RCC 7860 (cell line): ENCODE measurements around the gene CTNND2.
"Not testable (repeated sequence)": the region's sequence is repeated elsewhere in the genome, so short reads cannot be mapped to it uniquely, and the experiment has no call there.

Source experiments
- DNase-seq: peaks from one replicate; pipeline ENCODE4 v3.0.0-alpha.2; 2015; ENCODE audit warnings: low spot score
- FAIRE-seq: peaks from 2 replicates; lab custom pipeline; 2012; peaks lifted over from hg19 to GRCh38; lab: Jason Lieb, UNC

The CTNND2 gene

DNA sequence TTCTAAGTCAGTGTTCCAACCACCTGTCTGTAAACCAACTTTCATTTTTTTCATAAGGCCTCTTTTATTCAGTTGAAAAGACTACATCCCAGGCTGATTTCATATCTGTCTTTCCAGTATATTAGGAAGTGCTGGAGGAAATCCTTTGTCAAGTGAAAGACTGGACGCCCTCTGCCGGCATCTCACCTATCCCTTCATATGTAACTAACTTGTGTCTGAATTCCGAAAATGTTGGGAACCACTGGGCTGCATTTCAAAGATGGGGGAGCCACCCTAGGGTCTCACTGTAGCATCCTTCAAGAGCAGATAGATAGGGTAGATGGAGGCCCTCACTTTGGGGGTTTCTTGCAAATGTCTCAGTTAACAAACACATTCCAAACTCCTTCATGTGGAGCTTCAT, 569.8 kb downstream of the CTNND2 start:
- no peak for FAIRE-seq
- no peak for DNase-seq

DNA sequence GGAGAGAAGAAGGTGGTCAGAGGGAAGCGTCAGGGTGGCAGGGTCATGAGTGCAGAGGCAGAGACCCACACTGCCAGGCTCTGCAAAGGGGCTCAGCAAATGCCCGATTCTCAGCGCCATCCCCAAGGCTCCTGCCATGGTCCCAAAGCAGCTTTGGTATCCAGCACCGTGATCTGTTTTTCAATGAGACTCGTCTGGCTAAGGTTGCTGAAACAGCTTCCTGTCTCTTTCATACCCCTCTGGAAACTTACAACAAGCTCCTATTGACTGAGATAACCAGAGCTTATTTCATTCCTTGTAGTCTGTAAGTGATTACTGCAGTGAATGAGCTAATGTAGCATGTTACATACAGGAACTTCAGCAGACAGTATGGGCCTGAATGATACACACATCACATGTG, 574.6 kb downstream of the CTNND2 start:
- FAIRE-seq, result no peak
- no peak for DNase-seq

DNA sequence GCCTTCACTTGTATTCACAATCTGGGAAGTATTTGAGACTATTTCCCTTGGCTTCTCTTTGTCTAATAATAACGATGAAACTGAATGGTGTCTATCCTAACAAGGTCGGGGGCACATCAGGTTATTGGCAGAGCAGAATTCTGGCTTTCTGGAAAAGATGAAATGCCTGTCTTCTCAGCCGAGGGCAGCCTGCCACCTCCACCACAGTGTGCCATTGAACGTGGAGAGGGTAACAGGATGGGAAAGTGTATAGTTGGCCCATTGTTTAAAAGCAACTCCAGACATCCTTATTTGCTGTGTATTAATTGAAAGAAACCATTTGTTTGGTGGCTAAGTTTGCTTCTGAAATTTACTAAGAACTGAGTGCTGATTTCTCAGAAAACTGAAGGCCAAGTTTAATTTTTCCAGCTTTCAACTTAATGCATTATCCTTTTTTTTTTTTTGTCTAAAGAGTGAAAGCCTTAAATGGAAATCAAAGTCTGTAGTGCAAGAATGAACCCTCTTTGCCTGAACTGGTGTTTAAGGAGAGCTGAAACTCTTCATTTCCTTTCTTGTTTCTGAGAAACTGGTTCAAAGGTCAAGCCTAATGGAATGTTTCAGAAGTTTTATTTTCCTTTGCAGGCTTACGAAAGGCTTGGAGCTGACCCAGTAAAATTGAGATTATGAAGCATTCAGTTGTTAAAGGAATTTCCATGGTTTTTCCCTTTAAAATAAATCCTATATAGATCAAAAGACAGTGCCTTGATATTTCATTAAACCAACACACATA, 579.5 kb downstream of the CTNND2 start:
- no peak for FAIRE-seq

DNA sequence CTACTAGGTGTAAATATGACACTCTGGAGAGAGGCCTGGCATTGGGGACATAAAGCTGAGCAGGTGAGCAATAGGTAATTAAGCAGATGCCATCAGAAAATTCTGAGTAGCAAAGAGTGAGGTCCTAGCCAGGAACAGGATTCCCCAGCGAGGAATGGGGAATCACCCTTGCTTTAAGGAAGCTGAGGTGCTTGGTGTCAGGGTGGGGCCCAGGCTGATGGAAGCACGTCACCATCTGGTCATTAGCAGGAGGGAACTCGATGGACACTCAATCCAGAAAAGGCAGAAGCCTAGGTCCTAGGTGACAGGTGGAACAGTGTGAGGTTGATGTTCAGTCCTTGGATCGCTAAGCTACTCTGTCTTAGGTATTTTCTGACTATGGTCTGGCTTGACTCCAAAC, 580.5 kb downstream of the CTNND2 start:
- FAIRE-seq (no peak), DNase-seq (no peak)

More for the DNA sequence above, 579.5 kb downstream of the CTNND2 start:
- no peak for DNase-seq

DNA sequence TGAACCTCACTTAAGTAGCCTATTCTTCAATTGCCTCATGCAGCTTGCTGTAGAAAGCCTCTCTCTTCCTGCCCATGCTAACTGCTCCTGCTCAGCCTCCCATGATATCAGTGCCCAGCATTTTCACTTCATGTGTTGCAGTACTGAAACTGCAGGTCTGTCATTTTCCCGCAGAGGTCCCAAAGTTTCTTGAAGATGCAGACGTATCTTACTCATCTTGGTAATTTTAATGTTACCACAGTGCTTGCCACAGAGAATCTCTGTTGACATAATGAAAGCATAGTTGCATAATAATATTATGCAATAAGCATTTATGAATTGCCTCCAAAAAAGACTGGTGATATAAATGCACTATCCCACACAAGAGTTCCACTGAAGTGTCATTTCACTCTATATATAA, 582.1 kb downstream of the CTNND2 start:
- DNase-seq (no peak), FAIRE-seq (no peak)

DNA sequence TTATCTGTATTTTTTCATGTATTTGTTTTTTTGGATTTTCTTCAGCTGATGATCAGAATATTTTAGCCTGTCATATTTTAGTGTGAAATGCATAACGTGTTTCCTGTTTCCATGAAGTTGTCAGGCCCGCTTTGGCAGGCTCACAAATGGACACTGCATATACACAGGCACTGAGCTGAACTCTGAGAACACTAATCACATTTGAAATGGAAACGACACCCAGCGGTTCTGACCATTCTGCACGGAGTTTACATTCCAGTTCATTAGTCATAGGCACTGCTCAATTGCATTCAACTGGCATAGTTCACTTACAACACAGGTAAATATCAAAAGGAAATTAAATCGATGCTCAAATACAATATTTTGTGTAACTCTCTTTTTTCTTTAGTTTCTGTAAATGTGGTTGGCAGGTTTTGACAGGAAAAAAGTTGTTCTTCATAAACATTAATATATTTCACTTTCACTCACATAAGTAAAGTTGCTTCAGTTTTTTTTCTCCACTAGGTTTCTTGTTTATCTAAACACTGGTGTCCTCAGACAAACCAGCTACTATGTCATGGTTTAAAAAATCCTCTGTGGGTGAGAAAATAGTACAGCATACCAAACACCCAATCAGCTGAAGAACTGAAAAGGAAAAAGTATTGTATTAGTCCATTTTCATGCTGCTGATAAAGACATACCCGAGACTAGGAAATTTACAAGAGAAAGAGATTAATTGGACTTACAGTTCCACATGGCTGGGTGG, 584.2 kb downstream of the CTNND2 start:
- no peak for DNase-seq
- no peak for FAIRE-seq

DNA sequence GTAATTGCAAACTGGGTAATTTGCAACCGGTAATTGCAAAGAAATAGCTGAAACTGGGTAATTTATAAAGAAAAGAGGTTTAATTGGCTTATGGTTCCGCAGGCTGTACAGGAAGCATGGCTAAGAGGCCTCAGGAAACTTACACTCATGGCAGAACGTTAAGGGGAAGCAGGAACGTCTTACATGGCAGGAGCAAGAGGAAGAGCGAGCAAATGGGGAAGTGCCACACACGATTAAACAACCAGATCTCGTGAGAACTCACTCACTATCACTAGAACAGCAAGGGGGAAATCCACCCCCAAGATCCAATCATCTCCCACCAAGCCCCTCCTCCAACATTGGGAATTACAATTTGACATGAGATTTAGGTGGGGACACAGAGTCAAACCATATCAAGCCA, 590.6 kb downstream of the CTNND2 start:
- not testable (repeated sequence) for DNase-seq, FAIRE-seq

DNA sequence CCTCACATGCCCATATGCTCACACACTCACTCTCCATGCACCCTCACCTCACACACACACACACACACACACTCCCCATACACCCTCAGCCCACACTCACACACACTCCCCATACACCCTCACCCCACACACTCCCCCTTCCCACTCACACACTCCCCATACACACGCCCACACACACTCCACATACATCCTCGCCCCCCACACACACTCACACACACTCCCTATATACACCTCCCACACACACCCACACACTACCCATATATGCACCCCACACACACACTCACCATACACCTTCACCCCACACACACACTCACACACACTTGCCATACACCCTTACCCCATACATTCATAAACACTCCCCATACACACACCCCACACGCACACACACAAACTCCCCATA, 592.5 kb downstream of the CTNND2 start:
- FAIRE-seq, result no peak
- DNase-seq, result no peak

DNA sequence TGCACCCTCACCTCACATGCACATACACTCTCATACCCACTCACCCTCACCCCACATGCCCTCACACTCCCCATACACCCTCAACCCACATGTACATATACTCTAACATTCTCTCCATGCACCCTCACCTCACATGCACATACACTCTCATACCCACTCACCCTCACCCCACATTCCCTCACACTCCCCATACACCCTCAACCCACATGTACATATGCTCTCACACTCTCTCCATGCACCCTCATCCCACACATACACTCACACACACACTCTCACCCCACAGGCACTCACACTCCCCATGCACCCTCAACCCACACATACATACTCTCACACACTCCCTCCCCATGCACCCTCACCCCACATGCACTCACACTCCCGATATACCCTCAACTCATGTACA, 593.0 kb downstream of the CTNND2 start:
- no peak for FAIRE-seq

DNA sequence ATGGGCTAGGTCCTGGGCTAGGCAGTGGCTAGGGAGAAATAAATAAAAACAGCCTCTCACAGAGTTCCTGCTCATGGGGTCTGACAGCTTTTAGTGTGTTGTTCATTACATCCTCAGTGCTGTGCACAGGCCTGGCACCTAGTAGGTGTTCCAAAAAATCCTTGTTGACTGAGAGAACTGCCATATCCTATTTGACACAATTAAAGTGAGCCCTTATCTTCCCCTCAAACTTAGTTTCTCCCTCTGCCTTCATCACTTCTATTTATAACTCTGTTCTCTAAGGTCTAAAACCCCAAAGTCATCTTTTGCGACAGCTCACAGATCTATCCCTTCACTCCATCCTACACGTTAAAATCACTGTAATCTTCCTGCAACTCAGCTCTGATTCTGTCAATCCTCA, 594.1 kb downstream of the CTNND2 start:
- FAIRE-seq (no peak), DNase-seq (no peak)

More for the DNA sequence above, 593.0 kb downstream of the CTNND2 start:
- no peak for DNase-seq

DNA sequence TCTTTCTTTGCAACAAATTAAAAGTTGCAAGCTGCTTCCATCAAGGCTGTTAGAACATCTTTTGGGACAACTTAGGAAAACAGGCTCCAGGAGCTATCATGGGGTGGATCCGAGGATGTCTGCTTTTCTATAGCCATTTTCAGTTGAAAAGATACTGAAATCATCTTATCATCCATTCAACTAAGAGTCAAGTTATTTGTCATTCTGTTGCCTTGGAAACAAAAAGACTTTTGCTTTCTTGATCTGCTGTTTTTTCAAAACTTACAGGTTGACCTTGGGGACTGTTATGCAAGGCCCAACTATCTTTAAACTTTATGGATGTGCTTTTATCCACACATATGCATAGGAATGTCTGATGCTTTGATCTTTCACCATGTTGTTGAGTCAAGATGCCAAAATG, 597.9 kb downstream of the CTNND2 start:
- FAIRE-seq (no peak), DNase-seq (no peak)

DNA sequence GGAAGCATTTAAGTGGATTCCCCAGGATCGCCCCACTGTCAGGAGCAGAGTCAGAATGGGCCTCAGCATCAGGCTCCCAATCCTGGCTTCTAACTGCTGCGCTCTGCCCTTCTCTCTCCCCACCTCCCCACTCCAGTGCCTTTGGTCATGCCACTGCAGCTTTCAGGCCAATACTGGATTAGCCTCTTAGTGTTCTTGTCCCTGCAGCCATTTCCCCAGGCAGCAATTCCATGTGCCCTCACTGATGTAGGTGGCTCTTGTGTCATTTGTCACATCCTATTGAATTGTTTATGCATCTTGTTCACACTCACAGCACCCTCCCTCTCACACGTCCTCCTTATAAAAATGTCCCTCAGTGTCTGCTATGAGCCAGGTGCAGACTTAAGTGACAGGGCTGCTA, 599.0 kb downstream of the CTNND2 start:
- DNase-seq (no peak), FAIRE-seq (no peak)

DNA sequence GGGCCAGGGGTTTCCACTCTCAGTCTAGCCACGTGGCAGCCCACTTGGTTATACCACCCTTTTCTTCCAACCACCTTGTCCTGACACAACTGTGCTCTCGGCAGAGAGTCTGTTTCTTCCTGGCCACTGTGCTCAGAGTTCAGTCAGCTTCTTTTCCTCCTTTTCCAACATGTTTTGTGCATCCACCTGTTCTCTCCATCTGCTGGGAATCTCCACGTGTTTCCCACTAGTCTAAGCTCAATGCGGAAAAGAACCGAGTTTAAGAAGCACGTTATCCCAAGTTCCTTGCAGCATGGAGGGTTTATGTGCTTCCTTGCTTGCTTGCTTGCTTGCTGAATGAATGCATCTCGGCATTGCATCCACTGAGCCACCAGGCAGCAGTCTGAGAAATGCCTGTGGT, 599.6 kb downstream of the CTNND2 start:
- no peak for DNase-seq
- FAIRE-seq, result no peak

DNA sequence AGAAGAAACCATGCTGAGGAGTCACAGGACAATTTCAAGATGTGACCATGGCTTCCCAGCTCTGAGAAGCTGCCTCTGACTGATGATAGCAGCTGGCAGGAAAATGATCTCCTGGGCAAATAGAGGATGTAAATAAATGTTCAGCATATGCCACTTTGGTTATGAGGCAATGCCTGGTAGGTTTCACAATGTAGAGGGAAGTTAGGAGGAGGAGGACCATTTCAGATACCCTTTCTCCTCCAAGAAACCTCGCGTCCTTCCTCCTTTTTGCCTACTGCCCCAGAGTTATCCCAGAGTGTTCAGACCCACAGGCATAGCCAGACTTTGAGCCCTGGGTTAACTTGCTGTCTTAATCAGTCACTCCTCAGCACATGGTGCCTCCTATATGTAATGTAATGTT, 601.6 kb downstream of the CTNND2 start:
- DNase-seq, result no peak
- no peak for FAIRE-seq

DNA sequence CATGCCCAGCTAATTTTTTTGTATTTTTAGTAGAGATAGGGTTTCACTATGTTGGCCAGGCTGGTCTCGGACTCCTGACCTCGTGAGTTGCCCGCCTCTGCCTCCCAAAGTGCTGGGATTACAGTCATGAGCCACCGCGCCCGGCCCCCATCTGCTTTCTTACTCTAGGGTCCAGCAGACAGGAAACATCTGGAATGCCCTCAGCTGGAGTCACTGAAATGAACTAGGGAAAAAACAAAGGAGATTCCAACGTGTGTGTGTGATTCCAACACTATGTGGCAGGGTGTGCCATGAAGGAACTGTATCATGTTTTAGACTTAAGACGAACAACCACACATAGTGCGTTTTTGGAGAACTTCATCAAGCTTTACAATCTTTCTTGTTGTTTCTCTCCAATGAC, 603.1 kb downstream of the CTNND2 start:
- no peak for DNase-seq
- no peak for FAIRE-seq

DNA sequence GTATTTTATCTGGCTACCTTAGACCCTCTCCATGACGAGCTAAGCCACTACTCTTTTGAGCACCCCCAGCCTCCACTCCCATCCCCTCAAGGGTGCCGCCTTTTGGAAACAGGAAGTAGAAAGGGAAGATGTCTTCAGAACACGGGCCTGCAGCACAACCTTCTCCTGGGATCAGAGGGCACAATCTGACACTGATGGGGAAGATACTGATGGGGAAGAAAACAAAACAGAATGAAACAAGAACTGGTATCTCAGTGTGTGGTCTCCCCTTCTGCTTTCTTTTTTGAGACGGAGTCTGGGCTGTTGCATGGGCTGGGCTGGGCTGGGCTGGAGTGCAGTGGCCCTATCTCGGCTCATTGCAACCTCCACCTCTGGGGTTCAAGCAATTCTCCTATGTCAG, 603.5 kb downstream of the CTNND2 start:
- DNase-seq, result no peak
- no peak for FAIRE-seq

DNA sequence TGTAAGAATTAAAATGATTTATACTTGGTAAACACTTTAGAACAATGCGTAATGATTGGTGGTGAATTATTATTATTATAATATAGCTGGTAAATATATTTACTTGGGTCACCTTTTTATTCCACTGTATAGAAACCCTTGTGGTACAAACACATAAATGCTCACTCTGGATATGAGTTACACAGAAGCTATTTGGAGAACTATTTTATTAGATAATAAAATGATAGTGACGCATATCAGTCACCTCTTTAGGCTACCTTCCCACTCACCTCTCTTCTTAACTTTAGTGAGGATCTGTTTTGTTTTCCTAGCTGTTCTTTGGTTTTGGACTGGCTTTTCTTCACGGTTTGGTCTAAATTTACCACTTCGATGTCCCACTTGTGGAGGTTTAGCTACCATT, 605.4 kb downstream of the CTNND2 start:
- DNase-seq (no peak), FAIRE-seq (no peak)

DNA sequence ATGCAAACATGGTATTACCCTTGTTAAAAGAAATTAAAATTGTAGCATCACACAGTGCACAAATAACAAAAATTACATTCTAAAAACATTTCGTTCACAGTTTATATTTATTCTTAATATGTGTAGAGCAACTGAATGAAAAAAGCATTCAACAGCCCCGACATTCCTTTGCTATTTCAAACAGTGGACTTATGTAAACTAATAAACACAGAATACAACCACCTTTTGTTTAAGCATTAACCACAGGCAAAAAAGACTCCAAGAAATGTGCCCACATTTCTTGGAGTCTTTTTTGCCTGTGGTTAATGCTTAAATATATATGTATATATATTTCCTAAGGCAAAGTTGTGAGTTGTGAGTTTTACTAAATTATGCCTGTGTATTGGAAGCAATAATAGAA, 610.7 kb downstream of the CTNND2 start:
- no peak for FAIRE-seq

DNA sequence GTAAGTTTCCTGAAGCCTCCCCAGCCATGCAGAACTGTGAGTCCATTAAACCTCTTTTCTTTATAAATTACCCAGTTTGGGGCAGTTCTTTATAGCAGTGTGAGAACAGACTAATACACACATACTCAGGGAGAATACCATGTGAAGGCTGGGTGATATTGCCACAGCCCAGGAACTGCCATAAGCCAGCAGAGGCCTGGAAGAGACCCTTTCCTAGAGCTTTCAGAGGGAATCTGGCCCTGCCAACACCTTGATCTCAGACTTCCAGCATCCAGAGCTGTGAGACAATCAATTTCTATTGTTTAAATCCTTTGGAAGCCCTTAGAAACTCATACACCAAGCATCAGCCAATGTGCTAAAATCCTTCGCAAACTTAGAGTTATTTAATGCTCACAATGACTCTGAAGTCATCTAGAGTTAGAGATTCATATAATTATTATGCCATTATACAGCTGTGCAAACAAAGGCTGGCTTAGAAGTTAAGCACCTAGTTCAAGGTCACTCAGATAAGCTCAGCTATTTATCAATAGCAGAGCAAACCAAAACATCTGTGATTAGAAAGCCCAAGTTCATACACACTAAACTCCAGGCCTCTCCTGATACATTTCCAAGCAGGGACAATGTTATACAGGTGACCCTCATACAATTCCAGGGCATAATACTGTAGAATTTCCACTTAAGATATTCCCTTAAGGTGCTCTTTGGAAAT, 611.4 kb downstream of the CTNND2 start:
- FAIRE-seq (no peak), DNase-seq (no peak)

More for the DNA sequence above, 610.7 kb downstream of the CTNND2 start:
- no peak for DNase-seq

DNA sequence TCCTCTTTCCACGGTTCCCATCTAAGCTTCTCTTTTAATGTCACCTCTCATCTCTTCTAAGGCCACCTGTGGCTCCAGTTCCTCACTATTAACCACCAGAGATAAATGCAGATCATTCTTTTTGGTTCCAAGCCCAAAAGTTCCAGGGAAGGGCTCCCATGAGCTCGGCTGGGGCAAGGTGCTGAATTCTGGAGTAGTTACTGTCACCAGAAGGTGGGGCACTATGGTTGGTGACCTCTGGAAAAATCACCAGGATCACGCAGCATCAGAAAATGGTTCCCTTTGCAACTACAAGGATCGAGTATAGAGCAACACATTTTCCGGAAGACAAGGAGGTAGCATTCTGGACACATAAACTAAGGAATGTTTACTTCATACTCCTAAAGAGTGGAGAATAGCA, 614.5 kb downstream of the CTNND2 start:
- FAIRE-seq (no peak), DNase-seq (no peak)

DNA sequence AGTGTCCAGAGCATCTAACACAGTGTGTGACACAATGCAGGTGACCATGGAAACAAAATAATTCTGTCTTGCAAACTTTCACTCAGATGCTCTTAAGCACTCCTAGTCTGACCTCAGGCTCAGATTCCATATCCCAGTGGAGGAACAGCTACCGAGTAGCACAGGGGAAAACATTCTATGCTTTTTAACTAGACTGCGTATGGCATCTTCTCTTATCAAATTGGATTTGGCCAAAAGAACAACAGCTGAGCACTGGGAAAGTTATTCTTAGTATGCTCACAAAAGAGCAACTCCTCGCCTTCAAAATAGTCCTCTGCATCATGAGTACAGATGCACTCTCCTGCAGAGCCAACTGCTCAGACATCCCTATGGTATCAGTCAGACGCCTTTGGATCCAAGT, 615.0 kb downstream of the CTNND2 start:
- FAIRE-seq (no peak), DNase-seq (no peak)

DNA sequence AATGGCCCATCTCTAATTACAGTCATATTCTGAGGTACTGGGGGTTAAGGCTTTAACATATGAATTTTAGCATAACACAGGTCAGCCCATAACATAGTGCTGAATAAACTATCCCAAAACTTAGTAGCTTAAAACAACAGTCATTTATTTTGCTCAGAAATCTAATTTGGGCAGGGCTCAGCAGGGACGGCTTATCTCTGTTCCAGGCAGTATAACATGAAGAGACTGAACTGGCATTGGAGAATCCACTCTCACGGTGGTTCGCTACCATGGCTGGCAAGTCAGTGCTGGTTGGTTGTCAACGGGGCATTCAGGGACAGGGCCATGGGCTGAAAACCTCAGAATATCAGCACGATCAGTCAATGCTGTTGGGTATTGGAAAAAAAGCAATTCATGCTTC, 622.4 kb downstream of the CTNND2 start:
- DNase-seq (no peak), FAIRE-seq (no peak)
